Measurements from ENCODE around the gene DGCR8.

Gene DGCR8

GRCh38 chr22:20139391-20140106 lies 59.5 kb downstream of the DGCR8 start:
- no peak for DNase-seq (ENCODE audit: low read depth)

GRCh38 chr22:20140107-20140445 lies 60.0 kb downstream of the DGCR8 start:
- TF ChIP-seq CTCF (IDR thresholded peaks at IDR 0.05; ENCODE audit: control insufficient read depth, insufficient read depth, low read depth, low read length, missing control alignments): no peak
- H3K4me3 ChIP-seq (ENCODE audit: control insufficient read depth, low read depth, low read length): no peak overlapping the region

More at GRCh38 chr22:20139391-20140106, 59.5 kb downstream of the DGCR8 start:
- TF ChIP-seq CTCF (IDR thresholded peaks at IDR 0.05; ENCODE audit: control insufficient read depth, insufficient read depth, low read depth, low read length, missing control alignments): no peak
- H3K4me3 ChIP-seq (ENCODE audit: control insufficient read depth, low read depth, low read length): no peak overlapping the region

GRCh38 chr22:20140521-20140964 lies 60.5 kb downstream of the DGCR8 start:
- no peak for DNase-seq (ENCODE audit: low read depth)
- H3K4me3 ChIP-seq (ENCODE audit: control insufficient read depth, low read depth, low read length): no peak overlapping the region
- TF ChIP-seq CTCF (IDR thresholded peaks at IDR 0.05; ENCODE audit: control insufficient read depth, insufficient read depth, low read depth, low read length, missing control alignments): no peak

More at GRCh38 chr22:20140107-20140445, 60.0 kb downstream of the DGCR8 start:
- no peak for DNase-seq (ENCODE audit: low read depth)

GRCh38 chr22:20141186-20142077 lies 61.4 kb downstream of the DGCR8 start:
- H3K4me3 ChIP-seq (ENCODE audit: control insufficient read depth, low read depth, low read length): no peak overlapping the region
- DNase-seq (ENCODE audit: low read depth): peak; percentile 31
- TF ChIP-seq CTCF (IDR thresholded peaks at IDR 0.05; ENCODE audit: control insufficient read depth, insufficient read depth, low read depth, low read length, missing control alignments): no peak

- no peak for TF ChIP-seq CTCF (IDR thresholded peaks at IDR 0.05; ENCODE audit: control insufficient read depth, insufficient read depth, low read depth, low read length, missing control alignments)
- H3K4me3 ChIP-seq (ENCODE audit: control insufficient read depth, low read depth, low read length): no peak overlapping the region
- DNase-seq (ENCODE audit: low read depth): no peak
Measured at GRCh38 chr22:20142711-20143621, 62.9 kb downstream of the DGCR8 start.
